SK-N-MC (cell line): ENCODE data around the gene ITGB2.

Experiments
- EZH2 ChIP-seq: fragments of 200-600 bp; sonication (generic); IDR thresholded peaks from one replicate; pipeline ENCODE4 v1.6.1; 2017; ENCODE audit warnings: antibody characterized with exemption
- FOXP2 ChIP-seq: optimal IDR thresholded peaks from 2 replicates; pipeline ENCODE3; 2011; ENCODE audit warnings: mild to moderate bottlenecking, moderate library complexity; ENCODE audit not compliant: insufficient read depth; ENCODE audit errors: extremely low read length, control extremely low read depth
- POLR2AphosphoS5 ChIP-seq: IDR thresholded peaks from 2 replicates; pipeline ENCODE4 v1.6.1; 2012; ENCODE audit warnings: mild to moderate bottlenecking, low read depth, low read length, borderline replicate concordance

DNA sequence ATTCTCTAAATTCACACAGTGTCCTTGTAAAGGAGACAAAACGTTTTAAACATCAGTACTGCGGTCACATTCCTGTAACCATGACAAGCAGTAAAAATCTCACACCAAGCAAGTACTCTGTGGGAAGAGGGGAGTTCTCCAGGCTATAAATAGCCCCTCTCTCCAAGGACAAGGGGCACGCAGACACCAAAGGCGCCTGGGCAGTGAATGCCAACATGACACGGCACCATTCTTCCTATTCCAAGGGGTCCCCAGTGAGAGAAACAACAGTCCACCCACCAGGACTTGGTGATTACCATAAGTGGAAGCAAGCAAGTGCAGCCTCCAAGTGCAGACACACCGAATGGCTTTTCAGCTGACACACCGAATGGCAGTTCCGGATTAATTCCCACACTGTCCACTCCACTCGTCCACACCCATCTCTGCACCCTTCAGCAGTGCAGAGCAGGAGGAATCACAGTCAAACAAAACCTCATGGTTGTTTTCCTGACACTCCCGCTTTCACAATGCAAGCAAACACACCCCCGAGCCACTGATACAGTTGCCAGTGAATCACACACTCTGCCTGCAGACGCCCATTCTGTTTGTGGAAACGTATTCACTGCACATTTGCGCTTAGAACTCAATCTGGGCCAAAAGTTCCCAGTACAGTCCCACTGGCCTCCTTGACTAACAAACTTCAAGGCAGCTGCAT is 49.0 kb downstream of the ITGB2 start:
- TF ChIP-seq EZH2 (no peak), FOXP2 (no peak), POLR2AphosphoS5 (no peak)
